Transverse colon (tissue), 4 donors: ENCODE results near the gene ACTRT2.

ENCODE experiments used
- EP300 ChIP-seq: sonication (generic); formaldehyde crosslinking; IDR thresholded peaks from one replicate; pipeline ENCODE4 v1.6.1; 2017; ENCODE audit warnings: antibody characterized with exemption, low read depth
- POLR2A ChIP-seq: fragments of 450-650 bp; IDR thresholded peaks from one replicate; pipeline ENCODE4 v1.6.1; 2016; ENCODE audit warnings: antibody characterized with exemption, mild to moderate bottlenecking, moderate library complexity
- POLR2AphosphoS5 ChIP-seq, 3 donors: sonication (generic); formaldehyde crosslinking; IDR thresholded peaks; one replicate each; pipeline ENCODE4 v1.6.1; 2016; ENCODE audit warnings: antibody characterized with exemption in 3 of 3
- TF ChIP-seq, protein P1 (sequence below), 5 experiments: fragments of 200-600 bp in 3 of 5; fragments of 450-650 bp in 2 of 5; sonication (generic) in 3 of 5; IDR thresholded peaks; 1 replicate in 2 of 5; 2 replicates in 3 of 5; pipeline ENCODE4 v1.5.1; 2016 to 2017; ENCODE audit warnings: antibody characterized with exemption in 5 of 5, inconsistent platforms in 3 of 5, mild to moderate bottlenecking in 2 of 5, moderate library complexity in 1 of 5

DNA sequence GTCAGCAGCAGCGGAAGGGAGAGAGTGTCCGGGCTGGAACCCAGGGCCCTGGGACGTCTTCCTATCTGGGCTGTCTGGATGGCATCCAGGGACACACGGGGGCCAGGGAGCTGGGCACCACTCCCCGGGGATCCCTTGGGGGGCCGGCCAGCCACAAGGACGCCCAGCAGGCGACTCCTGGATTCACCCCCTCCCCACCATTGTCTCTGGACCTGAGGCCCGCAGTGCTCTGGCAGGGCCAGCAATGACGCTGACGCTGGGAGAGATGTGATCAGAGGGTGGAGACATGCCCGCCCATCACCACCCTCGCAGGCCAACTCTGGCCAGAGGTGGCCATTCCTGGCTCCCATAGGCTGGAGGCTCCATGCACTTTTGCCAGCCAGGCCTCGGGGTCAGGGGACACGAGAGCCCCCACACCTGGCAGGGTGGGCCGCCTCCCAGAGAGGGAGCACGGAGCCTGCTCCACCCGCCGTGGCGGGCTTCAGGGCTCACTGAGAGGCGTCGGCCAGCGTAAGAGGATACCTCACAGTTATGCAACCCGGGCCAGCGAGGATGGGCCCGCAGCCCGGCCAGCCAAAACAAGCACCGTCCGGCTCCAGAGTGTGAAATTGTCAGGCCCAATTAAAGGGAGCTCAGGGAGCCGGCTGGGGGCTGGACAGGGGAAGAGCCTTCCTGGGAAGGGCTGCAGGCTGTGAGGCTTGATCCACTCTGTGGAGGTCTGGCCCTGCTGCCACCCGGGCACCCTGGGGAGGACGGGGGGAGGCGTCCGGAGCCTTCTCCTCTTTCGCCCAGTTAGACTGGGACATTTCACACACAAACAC is 10.3 kb downstream of the ACTRT2 start:
- no peak for TF ChIP-seq POLR2A
- TF ChIP-seq, protein P1, sequence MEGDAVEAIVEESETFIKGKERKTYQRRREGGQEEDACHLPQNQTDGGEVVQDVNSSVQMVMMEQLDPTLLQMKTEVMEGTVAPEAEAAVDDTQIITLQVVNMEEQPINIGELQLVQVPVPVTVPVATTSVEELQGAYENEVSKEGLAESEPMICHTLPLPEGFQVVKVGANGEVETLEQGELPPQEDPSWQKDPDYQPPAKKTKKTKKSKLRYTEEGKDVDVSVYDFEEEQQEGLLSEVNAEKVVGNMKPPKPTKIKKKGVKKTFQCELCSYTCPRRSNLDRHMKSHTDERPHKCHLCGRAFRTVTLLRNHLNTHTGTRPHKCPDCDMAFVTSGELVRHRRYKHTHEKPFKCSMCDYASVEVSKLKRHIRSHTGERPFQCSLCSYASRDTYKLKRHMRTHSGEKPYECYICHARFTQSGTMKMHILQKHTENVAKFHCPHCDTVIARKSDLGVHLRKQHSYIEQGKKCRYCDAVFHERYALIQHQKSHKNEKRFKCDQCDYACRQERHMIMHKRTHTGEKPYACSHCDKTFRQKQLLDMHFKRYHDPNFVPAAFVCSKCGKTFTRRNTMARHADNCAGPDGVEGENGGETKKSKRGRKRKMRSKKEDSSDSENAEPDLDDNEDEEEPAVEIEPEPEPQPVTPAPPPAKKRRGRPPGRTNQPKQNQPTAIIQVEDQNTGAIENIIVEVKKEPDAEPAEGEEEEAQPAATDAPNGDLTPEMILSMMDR (IDR thresholded peaks at IDR 0.05), result no peak
- TF ChIP-seq EP300, result no peak
- no peak for TF ChIP-seq POLR2AphosphoS5 (IDR thresholded peaks at IDR 0.05)
